Measurements from ENCODE around the gene CDAN1. TPM values are rescaled to one million over a fixed set of nuclear protein-coding genes. Genes with fewer than 3 reads are reported as not detected.

The CDAN1 gene
- total RNA-seq, 1 experiment from 2014 or later: 16.4 TPM

DNA sequence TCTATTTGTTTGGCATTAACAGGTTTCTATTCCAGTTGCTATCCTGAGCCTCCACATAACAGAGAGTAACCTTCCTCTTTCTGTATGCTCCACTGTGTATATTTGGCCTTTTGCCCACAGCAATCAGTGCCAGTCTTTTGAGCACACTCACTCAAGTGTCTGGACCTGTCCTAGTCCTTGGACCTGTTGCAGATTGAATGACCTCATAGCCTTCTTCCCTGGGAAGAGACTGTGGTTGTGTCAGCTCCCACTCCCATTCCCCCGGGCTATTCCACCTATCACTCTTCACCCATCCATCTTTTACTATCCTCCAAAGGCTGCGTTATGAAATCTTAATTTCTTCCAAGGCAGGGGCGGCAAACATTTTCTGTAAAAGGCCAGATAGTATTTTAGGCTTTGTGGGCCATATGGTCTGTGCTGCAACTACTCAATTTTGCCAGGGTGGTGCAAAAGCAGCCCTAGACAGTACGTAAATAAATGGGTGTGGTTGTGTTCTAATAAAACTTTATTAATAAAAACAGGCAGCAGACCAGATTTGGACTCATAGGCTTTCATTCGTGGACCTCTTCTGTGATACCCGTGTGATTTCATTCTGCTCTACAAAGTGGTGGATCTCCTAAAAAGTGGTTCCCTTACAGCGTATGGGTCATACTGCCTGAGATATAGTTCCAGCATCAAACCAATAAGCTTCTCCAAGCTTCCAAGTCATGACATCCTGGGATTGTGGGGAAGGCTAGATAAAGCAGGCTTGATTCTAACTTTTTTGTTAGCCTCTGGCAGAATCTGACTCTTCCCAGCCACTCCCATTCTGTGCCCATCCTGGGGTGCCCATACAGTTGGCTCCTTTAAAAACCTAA, 57.4 kb downstream of the CDAN1 start (continued):
- TF ChIP-seq, protein P1, sequence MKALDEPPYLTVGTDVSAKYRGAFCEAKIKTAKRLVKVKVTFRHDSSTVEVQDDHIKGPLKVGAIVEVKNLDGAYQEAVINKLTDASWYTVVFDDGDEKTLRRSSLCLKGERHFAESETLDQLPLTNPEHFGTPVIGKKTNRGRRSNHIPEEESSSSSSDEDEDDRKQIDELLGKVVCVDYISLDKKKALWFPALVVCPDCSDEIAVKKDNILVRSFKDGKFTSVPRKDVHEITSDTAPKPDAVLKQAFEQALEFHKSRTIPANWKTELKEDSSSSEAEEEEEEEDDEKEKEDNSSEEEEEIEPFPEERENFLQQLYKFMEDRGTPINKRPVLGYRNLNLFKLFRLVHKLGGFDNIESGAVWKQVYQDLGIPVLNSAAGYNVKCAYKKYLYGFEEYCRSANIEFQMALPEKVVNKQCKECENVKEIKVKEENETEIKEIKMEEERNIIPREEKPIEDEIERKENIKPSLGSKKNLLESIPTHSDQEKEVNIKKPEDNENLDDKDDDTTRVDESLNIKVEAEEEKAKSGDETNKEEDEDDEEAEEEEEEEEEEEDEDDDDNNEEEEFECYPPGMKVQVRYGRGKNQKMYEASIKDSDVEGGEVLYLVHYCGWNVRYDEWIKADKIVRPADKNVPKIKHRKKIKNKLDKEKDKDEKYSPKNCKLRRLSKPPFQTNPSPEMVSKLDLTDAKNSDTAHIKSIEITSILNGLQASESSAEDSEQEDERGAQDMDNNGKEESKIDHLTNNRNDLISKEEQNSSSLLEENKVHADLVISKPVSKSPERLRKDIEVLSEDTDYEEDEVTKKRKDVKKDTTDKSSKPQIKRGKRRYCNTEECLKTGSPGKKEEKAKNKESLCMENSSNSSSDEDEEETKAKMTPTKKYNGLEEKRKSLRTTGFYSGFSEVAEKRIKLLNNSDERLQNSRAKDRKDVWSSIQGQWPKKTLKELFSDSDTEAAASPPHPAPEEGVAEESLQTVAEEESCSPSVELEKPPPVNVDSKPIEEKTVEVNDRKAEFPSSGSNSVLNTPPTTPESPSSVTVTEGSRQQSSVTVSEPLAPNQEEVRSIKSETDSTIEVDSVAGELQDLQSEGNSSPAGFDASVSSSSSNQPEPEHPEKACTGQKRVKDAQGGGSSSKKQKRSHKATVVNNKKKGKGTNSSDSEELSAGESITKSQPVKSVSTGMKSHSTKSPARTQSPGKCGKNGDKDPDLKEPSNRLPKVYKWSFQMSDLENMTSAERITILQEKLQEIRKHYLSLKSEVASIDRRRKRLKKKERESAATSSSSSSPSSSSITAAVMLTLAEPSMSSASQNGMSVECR (CRISPR knock-in tag; IDR thresholded peaks at IDR 0.05; ENCODE audit: borderline replicate concordance): no peak
- TF ChIP-seq, protein P2, sequence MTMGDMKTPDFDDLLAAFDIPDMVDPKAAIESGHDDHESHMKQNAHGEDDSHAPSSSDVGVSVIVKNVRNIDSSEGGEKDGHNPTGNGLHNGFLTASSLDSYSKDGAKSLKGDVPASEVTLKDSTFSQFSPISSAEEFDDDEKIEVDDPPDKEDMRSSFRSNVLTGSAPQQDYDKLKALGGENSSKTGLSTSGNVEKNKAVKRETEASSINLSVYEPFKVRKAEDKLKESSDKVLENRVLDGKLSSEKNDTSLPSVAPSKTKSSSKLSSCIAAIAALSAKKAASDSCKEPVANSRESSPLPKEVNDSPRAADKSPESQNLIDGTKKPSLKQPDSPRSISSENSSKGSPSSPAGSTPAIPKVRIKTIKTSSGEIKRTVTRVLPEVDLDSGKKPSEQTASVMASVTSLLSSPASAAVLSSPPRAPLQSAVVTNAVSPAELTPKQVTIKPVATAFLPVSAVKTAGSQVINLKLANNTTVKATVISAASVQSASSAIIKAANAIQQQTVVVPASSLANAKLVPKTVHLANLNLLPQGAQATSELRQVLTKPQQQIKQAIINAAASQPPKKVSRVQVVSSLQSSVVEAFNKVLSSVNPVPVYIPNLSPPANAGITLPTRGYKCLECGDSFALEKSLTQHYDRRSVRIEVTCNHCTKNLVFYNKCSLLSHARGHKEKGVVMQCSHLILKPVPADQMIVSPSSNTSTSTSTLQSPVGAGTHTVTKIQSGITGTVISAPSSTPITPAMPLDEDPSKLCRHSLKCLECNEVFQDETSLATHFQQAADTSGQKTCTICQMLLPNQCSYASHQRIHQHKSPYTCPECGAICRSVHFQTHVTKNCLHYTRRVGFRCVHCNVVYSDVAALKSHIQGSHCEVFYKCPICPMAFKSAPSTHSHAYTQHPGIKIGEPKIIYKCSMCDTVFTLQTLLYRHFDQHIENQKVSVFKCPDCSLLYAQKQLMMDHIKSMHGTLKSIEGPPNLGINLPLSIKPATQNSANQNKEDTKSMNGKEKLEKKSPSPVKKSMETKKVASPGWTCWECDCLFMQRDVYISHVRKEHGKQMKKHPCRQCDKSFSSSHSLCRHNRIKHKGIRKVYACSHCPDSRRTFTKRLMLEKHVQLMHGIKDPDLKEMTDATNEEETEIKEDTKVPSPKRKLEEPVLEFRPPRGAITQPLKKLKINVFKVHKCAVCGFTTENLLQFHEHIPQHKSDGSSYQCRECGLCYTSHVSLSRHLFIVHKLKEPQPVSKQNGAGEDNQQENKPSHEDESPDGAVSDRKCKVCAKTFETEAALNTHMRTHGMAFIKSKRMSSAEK (CRISPR knock-in tag; IDR thresholded peaks at IDR 0.05; ENCODE audit: borderline replicate concordance): no peak
- no peak for TF ChIP-seq ZNF512 (CRISPR knock-in tag; IDR thresholded peaks at IDR 0.05; ENCODE audit: borderline replicate concordance)
- TF ChIP-seq HMGA2 (CRISPR knock-in tag; IDR thresholded peaks at IDR 0.05): no peak
- no peak for TF ChIP-seq SMAD4 (CRISPR knock-in tag; IDR thresholded peaks at IDR 0.05)
- TF ChIP-seq ESRRA (CRISPR knock-in tag; IDR thresholded peaks at IDR 0.05; ENCODE audit: borderline replicate concordance): no peak

DNA sequence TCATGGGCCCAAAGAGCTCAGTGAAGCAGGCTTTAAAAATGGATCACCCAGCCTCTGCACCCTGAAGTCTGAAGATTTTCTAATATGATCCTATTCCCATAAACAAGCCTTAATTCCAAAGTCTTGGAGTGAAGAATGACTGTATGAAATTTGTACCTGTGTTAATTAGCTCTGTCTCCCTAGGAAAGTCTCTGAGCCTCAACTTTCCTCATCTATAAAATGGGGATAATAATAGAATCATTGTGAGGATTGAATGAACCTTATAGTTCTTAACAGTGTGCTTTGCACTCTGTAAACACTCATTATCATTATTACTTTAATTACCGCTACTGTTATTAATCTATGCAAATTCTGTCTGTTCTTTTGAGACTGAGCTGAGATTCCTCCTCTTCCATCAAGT, 61.9 kb downstream of the CDAN1 start:
- no peak overlapping the region for H3K4me3 Mint-ChIP-seq
- peaks cover 17% of the 10 kb centered on the region for H3K4me1 Mint-ChIP-seq
- CTCF ChIA-PET: no interaction called here
- H3K27ac Mint-ChIP-seq: no peak overlapping the region
- POLR2A ChIA-PET: no interaction called here
- no peaks in the 10 kb centered on the region; the same call in 1 of the 2 replicates for H3K36me3 Mint-ChIP-seq
- TF ChIP-seq, protein P3, sequence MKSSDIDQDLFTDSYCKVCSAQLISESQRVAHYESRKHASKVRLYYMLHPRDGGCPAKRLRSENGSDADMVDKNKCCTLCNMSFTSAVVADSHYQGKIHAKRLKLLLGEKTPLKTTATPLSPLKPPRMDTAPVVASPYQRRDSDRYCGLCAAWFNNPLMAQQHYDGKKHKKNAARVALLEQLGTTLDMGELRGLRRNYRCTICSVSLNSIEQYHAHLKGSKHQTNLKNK (CRISPR knock-in tag; IDR thresholded peaks at IDR 0.05): no peak
- no peak for TF ChIP-seq ZNF121 (CRISPR knock-in tag; IDR thresholded peaks at IDR 0.05)
- no peak for TF ChIP-seq OVOL2 (CRISPR knock-in tag; IDR thresholded peaks at IDR 0.05; ENCODE audit: borderline replicate concordance)
- TF ChIP-seq, protein P4, sequence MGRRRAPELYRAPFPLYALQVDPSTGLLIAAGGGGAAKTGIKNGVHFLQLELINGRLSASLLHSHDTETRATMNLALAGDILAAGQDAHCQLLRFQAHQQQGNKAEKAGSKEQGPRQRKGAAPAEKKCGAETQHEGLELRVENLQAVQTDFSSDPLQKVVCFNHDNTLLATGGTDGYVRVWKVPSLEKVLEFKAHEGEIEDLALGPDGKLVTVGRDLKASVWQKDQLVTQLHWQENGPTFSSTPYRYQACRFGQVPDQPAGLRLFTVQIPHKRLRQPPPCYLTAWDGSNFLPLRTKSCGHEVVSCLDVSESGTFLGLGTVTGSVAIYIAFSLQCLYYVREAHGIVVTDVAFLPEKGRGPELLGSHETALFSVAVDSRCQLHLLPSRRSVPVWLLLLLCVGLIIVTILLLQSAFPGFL (CRISPR knock-in tag; IDR thresholded peaks at IDR 0.05; ENCODE audit: borderline replicate concordance): no peak
- TF ChIP-seq ZNF416 (CRISPR knock-in tag; IDR thresholded peaks at IDR 0.05): no peak
- no peak for TF ChIP-seq TEAD1 (CRISPR knock-in tag; IDR thresholded peaks at IDR 0.05)
- H3K27me3 Mint-ChIP-seq (ENCODE audit: low read depth): no peaks in the 10 kb centered on the region
- no peak for ATAC-seq
- H3K9me3 Mint-ChIP-seq: no peaks in the 10 kb centered on the region
- DNase-seq (ENCODE audit: low spot score): no peak
